Putamen (tissue), 1 donor: ENCODE measurements around the gene UMAD1.
A peak's percentile ranks its signal among the peaks of the same experiment; 100 is the strongest.
"Not testable (repeated sequence)": the region's sequence is repeated elsewhere in the genome, so short reads cannot be mapped to it uniquely, and the experiment has no call there.

ENCODE experiments used
- DNase-seq: peaks from one replicate; pipeline ENCODE4 v3.0.0-alpha.2; 2016; ENCODE audit warnings: low spot score

Gene UMAD1

GRCh38 chr7:7652798-7653540 lies 12.4 kb downstream of the UMAD1 start:
- DNase-seq, result no peak

- DNase-seq, result no peak
These were observed 13.1 kb downstream of the UMAD1 start for GRCh38 chr7:7653593-7654187.

- no peak for DNase-seq
These were observed 14.6 kb downstream of the UMAD1 start for GRCh38 chr7:7654964-7655715.

- DNase-seq, result not testable (repeated sequence)
These were observed 15.9 kb downstream of the UMAD1 start for GRCh38 chr7:7656459-7656858.

GRCh38 chr7:7662527-7662926 lies 22.0 kb downstream of the UMAD1 start:
- DNase-seq, result no peak

GRCh38 chr7:7664291-7664690 lies 23.7 kb downstream of the UMAD1 start:
- no peak for DNase-seq

GRCh38 chr7:7665031-7665430 lies 24.5 kb downstream of the UMAD1 start:
- DNase-seq, result no peak

- no peak for DNase-seq
These were observed 26.6 kb downstream of the UMAD1 start for GRCh38 chr7:7667187-7667586.

- no peak for DNase-seq
These were observed 28.2 kb downstream of the UMAD1 start for GRCh38 chr7:7668706-7669105.

GRCh38 chr7:7670490-7670889 lies 29.9 kb downstream of the UMAD1 start:
- no peak for DNase-seq

GRCh38 chr7:7671361-7671760 lies 30.8 kb downstream of the UMAD1 start:
- DNase-seq, result no peak

- no peak for DNase-seq
These were observed 32.1 kb downstream of the UMAD1 start for GRCh38 chr7:7672545-7673239.

- DNase-seq, result no peak
These were observed 32.6 kb downstream of the UMAD1 start for GRCh38 chr7:7673240-7673550.

GRCh38 chr7:7675686-7676085 lies 35.1 kb downstream of the UMAD1 start:
- DNase-seq, result no peak

- DNase-seq, result not testable (repeated sequence)
These were observed 39.1 kb downstream of the UMAD1 start for GRCh38 chr7:7679640-7680039.

GRCh38 chr7:7681191-7681935 lies 40.8 kb downstream of the UMAD1 start:
- peak; percentile 82 for DNase-seq

- no peak for DNase-seq
These were observed 41.4 kb downstream of the UMAD1 start for GRCh38 chr7:7681936-7682329.

- no peak for DNase-seq
These were observed 42.3 kb downstream of the UMAD1 start for GRCh38 chr7:7682861-7683260.

- DNase-seq, result no peak
These were observed 46.4 kb downstream of the UMAD1 start for GRCh38 chr7:7686811-7687508.

- no peak for DNase-seq
These were observed 47.2 kb downstream of the UMAD1 start for GRCh38 chr7:7687800-7688199.

GRCh38 chr7:7688310-7688709 lies 47.8 kb downstream of the UMAD1 start:
- no peak for DNase-seq
